HG03342 (cell line): ENCODE measurements around the gene ZNF765.
"Not testable (repeated sequence)": the region's sequence is repeated elsewhere in the genome, so short reads cannot be mapped to it uniquely, and the experiment has no call there.

Experiments
- ATAC-seq: cut with Tn5 transposase; IDR thresholded peaks from one replicate; pipeline ENCODE4 v1.9.1; 2021; ENCODE audit warnings: mild to moderate bottlenecking, moderate library complexity; ENCODE audit not compliant: unreplicated experiment

ZNF765 gene

GRCh38 chr19:53394974-53395839 lies at the start of gene ZNF765:
ZNF765 (plus strand) TSS chr19:53395149; CDS start chr19:53398016, 2,867 bp downstream.
- ATAC-seq: peak; percentile 94

GRCh38 chr19:53355739-53356138 lies 39.2 kb upstream of the ZNF765 start:
- ATAC-seq: no peak

GRCh38 chr19:53357821-53358581 lies 36.9 kb upstream of the ZNF765 start:
- ATAC-seq: no peak

DNA sequence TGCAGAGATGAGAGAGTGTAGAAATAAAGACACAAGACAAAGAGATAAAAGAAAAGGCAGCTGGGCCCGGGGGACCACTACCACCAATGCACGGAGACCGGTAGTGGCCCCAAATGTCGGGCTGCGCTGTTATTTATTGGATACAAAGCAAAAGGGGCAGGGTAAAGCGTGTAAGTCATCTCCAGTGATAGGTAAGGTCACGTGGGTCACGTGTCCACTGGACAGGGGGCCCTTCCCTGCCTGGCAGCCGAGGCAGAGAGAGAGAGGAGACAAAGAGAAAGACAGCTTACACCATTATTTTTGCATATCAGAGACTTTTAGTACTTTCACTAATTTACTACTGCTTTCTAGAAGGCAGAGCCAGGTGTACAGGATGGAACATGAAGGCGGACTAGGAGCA lies 34.9 kb upstream of the ZNF765 start:
- ATAC-seq: not testable (repeated sequence)

DNA sequence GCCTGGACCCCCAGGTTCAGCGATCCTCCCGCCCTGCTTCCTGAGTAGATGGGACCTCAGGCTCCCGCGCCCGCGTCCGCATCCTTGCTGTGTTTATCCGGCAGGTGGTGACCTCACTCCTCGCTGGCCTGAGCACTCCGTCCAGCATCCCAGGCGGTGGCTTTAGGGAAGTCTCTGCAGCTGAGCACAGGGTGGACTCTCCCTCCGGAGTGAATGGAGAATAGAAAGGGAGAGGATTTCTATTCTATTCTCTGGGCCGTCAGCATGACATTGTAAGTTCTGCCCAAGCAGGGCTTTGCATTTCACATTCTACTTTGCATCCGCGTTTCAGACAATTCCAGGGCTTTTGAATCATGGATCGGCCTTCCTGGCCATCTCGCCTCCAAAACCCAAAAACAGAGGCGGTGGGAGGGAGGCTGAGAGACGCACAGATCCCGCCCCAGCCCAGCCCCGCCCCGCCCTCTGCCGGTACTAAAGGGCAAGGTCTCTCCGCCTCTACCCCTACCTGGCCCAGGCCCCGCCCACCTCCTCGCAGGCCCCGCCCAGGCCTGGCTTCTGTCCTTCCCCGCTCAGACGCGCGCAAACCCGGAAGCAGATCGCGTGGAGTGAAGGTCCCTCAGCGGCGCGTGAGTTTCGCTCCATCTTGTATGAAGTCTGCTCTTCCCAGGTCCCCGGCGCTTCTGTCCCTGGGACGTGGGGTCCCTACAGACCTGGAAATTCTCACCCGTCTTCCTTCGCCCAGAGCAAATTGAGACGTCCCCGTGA lies 29.6 kb upstream of the ZNF765 start, which contains the start of gene ZNF525:
Gene ZNF525, plus strand, starts transcription at position 572 of the 765 bp plus-strand sequence. CDS start 6,577 bp downstream, outside the sequence.
- peak; percentile 97 for ATAC-seq

DNA sequence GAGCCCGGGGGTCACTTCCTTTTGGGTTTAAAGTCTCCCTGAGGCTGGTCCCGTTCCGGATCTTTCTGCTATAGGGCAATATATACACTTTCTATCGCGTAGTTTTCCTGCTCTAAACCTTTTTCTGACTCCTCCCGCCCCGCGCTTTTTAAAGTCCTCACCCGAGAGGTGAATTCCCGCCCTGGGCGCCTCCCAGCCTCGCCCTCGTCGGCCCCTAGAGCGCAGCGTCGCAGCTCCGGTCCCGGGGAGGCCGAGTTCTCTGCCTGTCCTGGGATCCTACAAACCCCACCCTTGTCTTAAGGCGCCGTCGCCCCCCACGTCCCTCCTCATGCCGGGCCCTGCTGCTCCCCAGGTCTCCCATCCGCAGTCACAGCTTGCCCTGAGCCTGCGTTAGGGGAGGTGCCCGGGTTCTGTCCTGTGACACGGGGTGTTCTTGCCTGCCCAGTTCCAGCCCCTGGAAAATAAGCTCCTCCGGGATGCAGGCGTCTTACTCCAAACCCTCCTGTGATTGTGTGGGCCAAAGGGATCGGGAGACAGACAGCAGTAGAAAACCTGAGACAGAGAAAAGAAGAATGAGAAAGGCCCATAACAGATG lies 29.0 kb upstream of the ZNF765 start:
- ATAC-seq: peak; percentile 28

DNA sequence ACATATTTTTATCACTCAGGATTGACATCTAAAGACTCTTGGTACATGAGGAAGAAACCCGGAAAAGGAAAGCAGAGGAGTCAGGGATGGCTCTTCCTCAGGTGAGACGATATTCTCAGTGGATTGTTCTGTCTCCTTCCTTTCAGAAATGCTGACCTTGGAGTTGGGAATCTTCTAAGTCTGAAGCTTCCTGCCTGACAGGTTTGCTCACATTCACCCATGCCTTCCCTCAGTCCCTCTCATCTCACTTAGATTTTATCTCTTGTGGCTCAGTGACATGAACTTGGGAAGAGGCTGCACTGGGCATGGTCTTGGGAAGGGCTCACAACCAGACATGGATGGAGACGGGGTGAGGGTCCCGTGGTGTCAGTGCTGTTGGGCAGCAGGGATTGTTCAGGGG lies 22.8 kb upstream of the ZNF765 start:
- ATAC-seq: no peak

DNA sequence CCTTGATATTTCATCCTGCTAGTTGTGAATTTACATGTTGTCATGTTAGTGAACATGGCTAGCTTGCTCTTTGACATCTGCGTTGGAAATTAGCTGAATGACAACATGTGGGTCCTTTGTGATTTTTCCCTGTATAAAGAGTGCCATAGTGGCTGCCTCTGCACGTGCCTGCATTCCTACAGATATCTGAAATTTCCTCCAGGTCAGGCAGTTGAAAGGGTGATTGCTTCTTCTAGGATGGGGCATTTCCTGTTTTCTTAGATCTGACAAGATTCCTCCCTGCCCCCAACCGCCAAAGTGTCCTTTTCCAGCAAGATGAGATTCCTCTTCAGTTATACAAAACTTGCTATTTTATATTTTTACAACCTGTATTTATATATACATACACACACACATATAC lies 20.7 kb upstream of the ZNF765 start:
- ATAC-seq: no peak

- no peak for ATAC-seq
These were observed 20.2 kb upstream of the ZNF765 start for GRCh38 chr19:53374743-53375142.

- ATAC-seq: no peak
These were observed 13.6 kb upstream of the ZNF765 start for GRCh38 chr19:53381376-53381775.

- no peak for ATAC-seq
These were observed 6.8 kb upstream of the ZNF765 start for GRCh38 chr19:53388168-53388567.

GRCh38 chr19:53388904-53389303 lies 6.0 kb upstream of the ZNF765 start:
- ATAC-seq: no peak

- ATAC-seq: no peak
These were observed 5.4 kb upstream of the ZNF765 start for GRCh38 chr19:53389571-53389970.

GRCh38 chr19:53389978-53390377 lies 5.0 kb upstream of the ZNF765 start:
- no peak for ATAC-seq

DNA sequence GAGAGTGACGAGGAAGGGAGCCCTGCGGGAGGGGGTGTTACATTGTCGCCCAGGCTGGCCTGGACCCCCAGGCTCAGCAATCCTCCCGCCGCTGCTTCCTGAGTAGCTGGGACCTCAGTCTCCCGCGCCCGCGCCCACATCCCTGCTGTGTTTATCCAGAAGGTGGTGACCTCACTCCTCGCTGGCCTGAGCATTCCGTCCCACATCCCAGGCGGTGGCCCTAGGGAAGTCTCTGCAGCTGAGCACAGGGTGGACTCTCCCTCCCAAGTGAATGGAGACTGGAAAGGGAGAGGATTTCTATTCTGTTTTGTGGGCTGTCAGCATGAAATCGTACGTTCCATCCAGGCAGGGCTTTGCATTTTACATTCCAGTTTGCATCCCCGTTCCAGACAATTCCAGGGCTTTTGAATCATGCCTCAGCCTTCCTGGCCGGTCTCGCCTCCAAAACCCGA lies 401 bp upstream of the ZNF765 start:
- no peak for ATAC-seq

GRCh38 chr19:53395840-53396524 lies 1.0 kb downstream of the ZNF765 start:
- ATAC-seq: not testable (repeated sequence)

DNA sequence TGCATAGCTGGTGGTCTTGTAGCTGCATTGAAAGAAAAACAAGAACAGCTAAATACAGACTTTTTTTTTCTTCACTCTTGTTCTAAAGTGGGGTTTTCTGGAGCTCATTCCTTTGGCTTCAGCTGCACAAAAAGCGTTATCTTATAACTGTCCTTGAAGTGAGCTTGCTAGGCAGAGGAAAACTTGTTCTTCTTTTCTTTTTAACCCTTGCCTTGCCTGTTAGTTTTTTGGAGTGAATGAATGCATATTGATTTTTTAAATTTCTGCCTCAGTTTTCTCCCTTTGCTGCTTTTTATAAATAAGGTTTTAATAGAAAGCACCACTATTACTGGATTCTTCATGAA lies 1.5 kb downstream of the ZNF765 start:
- no peak for ATAC-seq

GRCh38 chr19:53397918-53398317 lies 3.0 kb downstream of the ZNF765 start:
- ATAC-seq: not testable (repeated sequence)

DNA sequence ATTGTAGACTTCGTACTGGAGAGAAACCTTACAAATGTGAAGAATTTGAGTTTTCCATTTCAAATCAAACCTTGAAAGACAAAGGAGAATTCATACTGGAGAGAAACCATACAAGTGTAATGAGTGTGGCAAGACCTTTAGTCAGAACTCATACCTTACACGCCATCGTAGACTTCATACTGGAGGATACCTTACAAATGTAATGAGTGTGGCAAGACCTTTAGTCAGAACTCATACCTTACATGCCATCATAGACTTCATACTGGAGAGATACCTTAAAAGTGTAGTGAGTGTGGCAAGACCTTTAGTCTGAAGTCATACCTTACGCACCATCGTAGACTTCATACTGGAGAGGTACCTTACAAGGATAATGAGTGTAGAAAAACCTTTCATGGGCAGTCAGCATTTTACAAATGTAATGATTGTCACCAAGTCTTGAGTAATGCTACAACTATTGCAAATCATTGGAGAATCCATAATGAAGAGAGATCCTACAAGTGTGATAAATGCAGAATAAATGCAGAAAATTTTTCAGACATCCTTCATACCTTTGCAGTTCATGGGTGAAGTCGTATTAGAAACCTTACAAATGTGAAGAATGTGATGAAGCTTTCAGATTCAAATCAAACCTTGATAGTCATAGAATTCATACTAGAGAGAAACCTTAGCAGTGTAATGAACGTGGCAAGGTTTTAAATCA lies 14.7 kb downstream of the ZNF765 start:
- no peak for ATAC-seq
